Esophagus squamous epithelium (tissue), 5 donors: Measurements from ENCODE around the gene COLQ. TPM values are rescaled to one million over a fixed set of nuclear protein-coding genes. Genes with fewer than 3 reads are reported as not detected.

Experiments
- DNase-seq: peaks from one replicate; lab custom pipeline; 2025; lab: John Stamatoyannopoulos, UW
- H3K27ac ChIP-seq, 4 donors: fragments of 200-600 bp; sonication (generic); one replicate each; pipeline ENCODE4 v1.5.1; 2016 to 2019; ENCODE audit warnings: mild to moderate bottlenecking in 1 of 4
- H3K27me3 ChIP-seq, 4 donors: fragments of 200-600 bp; sonication (generic); 1 replicate in 3 of 4; 2 replicates in 1 of 4; pipeline versions ENCODE4 v1.5.1 to v1.6.0; 2017 to 2021; ENCODE audit warnings: antibody characterized with exemption in 1 of 4
- H3K36me3 ChIP-seq, 3 donors: fragments of 200-600 bp; sonication (generic); one replicate each; pipeline ENCODE4 v1.5.1; 2016 to 2019
- H3K4me1 ChIP-seq, 3 donors: fragments of 200-600 bp; sonication (generic); one replicate each; pipeline ENCODE4 v1.5.1; 2017 to 2019
- H3K4me3 ChIP-seq, 4 donors: fragments of 200-600 bp; sonication (generic); 1 replicate in 3 of 4; 2 replicates in 1 of 4; pipeline ENCODE4 v1.5.1; 2016 to 2019; ENCODE audit warnings: mild to moderate bottlenecking in 2 of 4, moderate library complexity in 1 of 4
- H3K9me3 ChIP-seq, 3 donors: fragments of 200-600 bp; sonication (generic); one replicate each; pipeline ENCODE4 v1.5.1; 2016 to 2019
- CTCF ChIP-seq, 6 experiments: fragments of 450-650 bp in 4 of 6; fragments of 200-600 bp in 2 of 6; sonication (generic) in 2 of 6; IDR thresholded peaks; one replicate each; pipeline ENCODE4 v1.5.1; 2016 to 2019; ENCODE audit warnings: antibody characterized with exemption in 6 of 6, mild to moderate bottlenecking in 4 of 6, moderate library complexity in 4 of 6
- POLR2A ChIP-seq, 4 donors: fragments of 450-650 bp; IDR thresholded peaks; one replicate each; pipeline ENCODE4 v1.6.1; 2017; ENCODE audit warnings: antibody characterized with exemption in 4 of 4, mild to moderate bottlenecking in 4 of 4, moderate library complexity in 3 of 4
- WGBS, 2 donors: methylation state at CpG; one replicate each; pipeline ENCODE4 v1.1.5; 2018; 5-methylcytosine and 5-hydroxymethylcytosine counted together
- intact Hi-C: fragments of 100-400 bp; cut with DNase I; formaldehyde crosslinking; loops from one replicate; pipeline ENCODE4 v1.15.0; 2022
- total RNA-seq, 4 donors: library from RNA; depleted of rRNA; stranded (reverse); fragments of >200 nt; gene quantifications; one replicate each; pipeline ENCODE4 v1.1.0, GENCODE V29; 2016
- donor health status: DM: yes; HTN: yes; CAD: no.

COLQ gene
- total RNA-seq: 1 to 10 TPM in 1 of 4 donors, under 1 TPM in 3; 0.70 to 1.1 (median 0.89) TPM

GRCh38 chr3:15521573-15521965, at the start of gene COLQ:
Gene COLQ, minus strand, starts transcription at chr3:15521706. Its CDS starts 81 bp downstream, at chr3:15521625.
- Histone ChIP-seq H3K9me3 (no peaks in the 10 kb centered on the region), H3K4me1 (no peaks in the 10 kb centered on the region), H3K27me3 (no peaks in the 10 kb centered on the region), H3K36me3 (no peaks in the 10 kb centered on the region), H3K27ac (no peak within 1 kb of the TSS), H3K4me3 (no peak within 1 kb of the TSS)
- DNase-seq: no peak
- intact Hi-C loops: no loop called here
- TF ChIP-seq POLR2A (IDR thresholded peaks at IDR 0.05) (no peak), CTCF (IDR thresholded peaks at IDR 0.05) (no peak)
- 56 to 67% methylated on average over 6 of the region's 6 CpGs for WGBS, 2 donors

- no peak for TF ChIP-seq CTCF (IDR thresholded peaks at IDR 0.05)
- TF ChIP-seq POLR2A (IDR thresholded peaks at IDR 0.05): no peak
- 36 to 55% methylated on average over 1 of the region's 1 CpG for WGBS, 2 donors
- intact Hi-C loops: loop anchor here (10.0 kb wide), 1 partner anchor 138 kb away; the partner anchor contains the start of genes EAF1 and METTL6
Measured at GRCh38 chr3:15563190-15563589, 41.7 kb upstream of the COLQ start.

GRCh38 chr3:15562560-15562959, 41.1 kb upstream of the COLQ start:
- peaks cover 0 to 33% (median 0%) of the 10 kb centered on the region in 3 donors for H3K4me1 ChIP-seq
- no peaks in the 10 kb centered on the region for H3K9me3 ChIP-seq
- TF ChIP-seq POLR2A (IDR thresholded peaks at IDR 0.05) (no peak), CTCF (IDR thresholded peaks at IDR 0.05) (no peak)
- H3K4me3 ChIP-seq: no peak overlapping the region
- no peaks in the 10 kb centered on the region for H3K27me3 ChIP-seq
- 81 to 82% methylated on average over 5 of the region's 5 CpGs for WGBS, 2 donors
- intact Hi-C loops: loop anchor here (10.0 kb wide), 1 partner anchor 138 kb away; the partner anchor contains the start of genes EAF1 and METTL6
- peaks cover 3 to 87% (median 3%) of the 10 kb centered on the region in 3 donors for H3K36me3 ChIP-seq
- DNase-seq: no peak
- H3K27ac ChIP-seq: no peak overlapping the region

More at GRCh38 chr3:15563190-15563589, 41.7 kb upstream of the COLQ start:
- Histone ChIP-seq H3K9me3 (no peaks in the 10 kb centered on the region), H3K4me1 (peaks cover 0 to 30% (median 0%) of the 10 kb centered on the region in 3 donors), H3K27me3 (no peaks in the 10 kb centered on the region), H3K36me3 (peaks cover 3 to 93% (median 9%) of the 10 kb centered on the region in 3 donors), H3K4me3 (no peak overlapping the region), H3K27ac (no peak overlapping the region)
- no peak for DNase-seq

- 86 to 90% methylated on average over 9 of the region's 9 CpGs for WGBS, 2 donors
- Histone ChIP-seq H3K36me3 (peaks cover 0 to 60% (median 0%) of the 10 kb centered on the region in 3 donors), H3K4me1 (peaks cover 0 to 28% (median 0%) of the 10 kb centered on the region in 3 donors), H3K4me3 (no peak overlapping the region), H3K9me3 (no peaks in the 10 kb centered on the region), H3K27me3 (no peaks in the 10 kb centered on the region), H3K27ac (no peak overlapping the region)
- intact Hi-C loops: no loop called here
- TF ChIP-seq POLR2A (IDR thresholded peaks at IDR 0.05) (no peak), CTCF (IDR thresholded peaks at IDR 0.05) (no peak)
- DNase-seq: no peak
Measured at GRCh38 chr3:15558581-15558980, 37.1 kb upstream of the COLQ start.

- no peaks in the 10 kb centered on the region for H3K9me3 ChIP-seq
- no peak overlapping the region for H3K27ac ChIP-seq
- no peak for TF ChIP-seq POLR2A (IDR thresholded peaks at IDR 0.05)
- TF ChIP-seq CTCF (IDR thresholded peaks at IDR 0.05): peak; percentile 17 to 73 (median 62)
- H3K4me1 ChIP-seq: peaks cover 0 to 22% (median 0%) of the 10 kb centered on the region in 3 donors
- intact Hi-C loops: no loop called here
- DNase-seq: peak; percentile 3
- no peaks in the 10 kb centered on the region for H3K27me3 ChIP-seq
- H3K4me3 ChIP-seq: no peak overlapping the region
- peaks cover 0 to 59% (median 0%) of the 10 kb centered on the region in 3 donors for H3K36me3 ChIP-seq
- 0 to 5% methylated on average over 3 of the region's 3 CpGs for WGBS, 2 donors
Measured at GRCh38 chr3:15557511-15557946, 36.0 kb upstream of the COLQ start.
